ENCODE measurements around the gene PTGS1.
"Not testable (repeated sequence)": the region's sequence is repeated elsewhere in the genome, so short reads cannot be mapped to it uniquely, and the experiment has no call there.

The PTGS1 gene

DNA sequence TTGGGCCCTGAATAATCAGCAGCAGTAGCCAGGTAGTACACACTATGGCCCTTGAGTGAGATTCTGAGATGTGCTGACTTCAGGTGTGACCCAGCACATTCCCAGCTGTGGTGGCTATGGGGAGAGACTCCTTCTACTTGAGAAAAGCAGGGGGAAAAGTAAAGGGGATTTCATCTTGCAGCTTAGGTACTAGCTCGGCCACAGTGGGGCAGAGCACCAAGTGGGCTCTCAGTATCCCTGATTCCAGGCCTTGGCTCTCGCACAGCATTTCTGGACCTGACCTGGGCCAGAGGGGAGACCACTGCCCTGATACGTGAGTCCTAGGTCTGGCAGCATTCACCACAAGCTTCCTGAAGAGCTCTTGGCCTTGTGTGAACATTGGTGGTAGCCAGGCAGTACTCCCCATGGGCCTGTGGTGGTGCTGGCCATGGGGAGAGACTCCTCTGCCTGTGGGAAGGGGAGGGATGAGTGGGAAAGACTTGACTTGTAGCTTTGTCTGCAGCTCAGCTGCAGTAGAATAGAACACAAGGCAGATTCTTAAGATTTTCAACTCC lies 27.6 kb downstream of the PTGS1 start:
- DNase-seq (ENCODE audit: low read depth) = no peak

DNA sequence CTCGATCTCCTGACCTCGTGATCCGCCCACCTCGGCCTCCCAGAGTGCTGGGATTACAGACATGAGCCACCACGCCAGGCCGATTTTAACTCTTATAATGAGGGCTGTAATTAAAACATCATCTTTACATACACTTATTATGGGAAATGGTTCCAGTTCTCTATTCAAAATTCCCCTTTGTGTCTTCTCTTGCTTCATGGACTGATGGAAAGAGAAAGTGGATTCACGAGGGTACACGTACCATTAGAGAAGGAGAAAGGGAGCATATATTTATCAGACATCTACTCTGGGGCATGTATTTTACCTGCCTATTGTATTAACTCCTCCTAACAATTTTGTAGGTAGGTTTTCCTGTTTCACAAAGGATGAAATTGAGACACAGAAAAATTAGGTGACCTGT lies 31.1 kb downstream of the PTGS1 start:
- DNase-seq (ENCODE audit: low read depth) = no peak

DNA sequence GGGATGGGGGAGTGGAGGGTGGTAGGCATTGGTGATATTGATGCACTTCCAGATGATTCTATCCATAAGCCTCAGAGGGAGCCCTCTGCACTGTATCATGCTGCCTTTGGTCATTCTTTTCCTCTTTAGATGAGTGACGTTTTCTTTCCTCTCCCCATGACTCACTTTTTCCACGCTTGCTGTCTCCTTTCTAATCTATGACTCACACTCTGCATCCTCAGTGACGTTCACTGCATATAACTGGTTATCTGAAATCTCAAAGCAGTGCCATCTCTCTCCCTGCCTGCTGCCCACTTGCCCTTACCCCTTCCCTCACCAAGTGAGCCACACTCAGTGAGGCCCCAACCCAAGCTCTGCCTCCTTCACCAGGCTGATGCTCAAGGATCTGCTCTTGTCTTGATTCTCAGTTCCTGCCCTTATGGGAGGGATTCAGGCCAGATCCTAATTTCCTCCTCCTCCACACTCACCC lies 31.6 kb downstream of the PTGS1 start:
- peak; percentile 97 for DNase-seq (ENCODE audit: low read depth)

DNA sequence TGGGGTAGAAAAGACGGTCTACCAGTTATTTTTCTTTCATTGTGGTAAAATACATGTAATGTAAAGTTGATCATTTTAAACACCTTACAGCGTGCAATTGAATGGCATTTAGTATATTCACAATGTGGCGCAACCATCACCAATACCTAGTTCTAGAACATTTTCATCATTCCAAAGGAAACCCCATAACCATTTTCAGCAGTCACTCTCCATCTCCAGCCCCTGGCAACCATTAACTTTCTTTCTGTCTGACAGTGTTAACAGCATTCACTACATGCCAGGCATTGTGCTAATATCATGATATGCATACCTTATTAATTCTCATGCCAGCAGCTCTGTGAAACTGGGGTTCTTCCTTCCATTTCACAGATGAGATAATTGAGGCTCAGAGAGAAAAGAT lies 32.0 kb downstream of the PTGS1 start:
- no peak for DNase-seq (ENCODE audit: low read depth)

DNA sequence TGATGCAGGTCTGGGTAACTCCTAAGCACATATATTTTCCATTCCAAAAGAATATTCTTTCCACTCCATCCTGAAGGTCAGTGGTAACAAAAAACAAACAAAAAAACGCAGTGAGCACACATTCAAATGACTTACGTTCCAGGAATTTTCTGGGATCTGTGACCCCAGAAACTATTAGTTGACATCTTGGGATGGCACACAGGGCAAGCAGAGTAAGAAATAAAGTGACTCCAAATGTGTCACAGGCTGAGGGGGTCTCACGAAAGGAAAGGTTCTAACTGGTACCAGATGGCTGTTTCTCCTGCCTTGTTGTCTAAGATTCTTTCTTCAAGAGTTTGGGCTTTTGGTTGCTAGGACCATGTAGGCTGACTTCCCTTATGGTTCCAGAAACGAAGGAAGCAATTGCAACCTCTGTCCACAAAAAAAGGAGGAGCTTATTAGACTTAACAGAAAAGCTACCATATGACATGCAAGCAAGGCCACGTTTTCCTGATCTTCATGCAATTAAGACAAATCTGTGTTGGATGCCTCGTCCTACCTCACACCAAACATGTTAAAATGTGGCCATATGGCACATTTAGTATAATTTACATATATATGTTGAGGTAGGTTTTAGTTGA lies 32.7 kb downstream of the PTGS1 start:
- no peak for DNase-seq (ENCODE audit: low read depth)

DNA sequence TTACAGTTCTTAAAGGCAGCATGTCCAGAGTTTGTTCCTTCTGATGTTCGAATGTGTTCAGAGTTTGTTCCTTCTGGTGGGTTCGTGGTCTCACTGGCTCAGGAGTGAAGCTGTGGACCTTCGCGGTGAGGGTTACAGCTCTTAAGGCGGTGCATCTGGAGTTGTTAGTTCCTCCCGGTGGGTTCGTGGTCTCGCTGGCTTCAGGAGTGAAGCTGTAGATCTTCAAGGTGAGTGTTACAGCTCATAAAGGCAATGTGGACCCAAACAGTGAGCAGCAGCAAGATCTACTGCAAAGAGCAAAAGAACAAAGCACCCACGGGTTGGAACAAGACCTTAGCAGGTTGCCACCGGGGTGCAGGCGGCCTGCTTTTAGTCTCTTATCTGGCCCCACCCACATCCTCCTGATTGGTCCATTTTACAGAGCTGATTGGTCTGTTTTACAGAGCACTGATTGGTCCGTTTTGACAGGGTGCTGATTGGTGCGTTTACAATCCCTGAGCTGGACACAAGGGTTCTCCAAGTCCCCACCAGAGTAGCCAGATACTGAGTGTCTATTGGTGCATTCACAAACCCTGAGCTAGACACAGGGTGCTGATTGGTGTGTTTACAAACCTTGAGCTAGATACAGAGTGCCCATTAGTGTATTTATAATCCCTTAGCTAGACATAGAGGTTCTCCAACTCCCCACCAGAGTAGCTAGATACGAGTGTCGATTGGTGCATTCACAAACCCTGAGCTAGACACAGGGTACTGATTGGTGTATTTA lies 34.7 kb downstream of the PTGS1 start:
- DNase-seq (ENCODE audit: low read depth) = not testable (repeated sequence)

DNA sequence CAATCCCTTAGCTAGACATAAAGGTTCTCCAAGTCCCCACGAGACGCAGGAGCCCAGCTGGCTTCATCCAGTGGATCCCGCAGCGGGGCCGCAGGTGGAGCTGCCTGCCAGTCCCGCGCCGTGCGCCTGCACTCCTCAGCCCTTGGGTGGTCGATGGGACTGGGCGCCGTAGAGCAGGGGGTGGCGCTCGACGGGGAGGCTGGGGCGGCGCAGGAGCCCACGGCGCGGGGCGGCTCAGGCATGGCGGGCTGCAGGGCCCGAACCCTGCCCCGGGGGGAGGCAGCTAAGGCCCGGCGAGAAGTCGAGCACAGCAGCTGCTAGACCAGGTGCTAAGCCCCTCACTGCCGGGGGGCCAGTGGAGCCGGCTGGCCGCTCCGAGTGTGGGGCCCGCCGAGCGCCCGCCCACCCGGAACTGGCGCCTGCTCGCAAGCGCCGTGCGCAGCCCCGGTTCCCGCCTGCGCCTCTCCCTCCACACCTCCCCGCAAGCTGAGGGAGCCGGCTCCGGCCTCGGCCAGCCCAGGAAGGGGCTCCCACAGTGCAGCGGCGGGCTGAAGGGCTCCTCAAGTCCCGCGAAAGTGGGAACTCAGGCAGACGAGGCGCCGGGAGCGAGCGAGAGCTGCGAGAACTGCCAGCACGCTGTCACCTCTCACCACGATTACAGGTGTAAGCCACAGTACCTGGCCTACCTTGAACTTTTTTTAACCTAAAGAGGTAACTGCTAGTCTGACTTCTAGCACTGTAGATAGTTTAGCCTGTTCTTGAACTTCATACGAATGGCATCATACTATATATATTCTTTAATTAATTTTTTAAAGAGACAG lies 35.5 kb downstream of the PTGS1 start:
- DNase-seq (ENCODE audit: low read depth) = no peak

DNA sequence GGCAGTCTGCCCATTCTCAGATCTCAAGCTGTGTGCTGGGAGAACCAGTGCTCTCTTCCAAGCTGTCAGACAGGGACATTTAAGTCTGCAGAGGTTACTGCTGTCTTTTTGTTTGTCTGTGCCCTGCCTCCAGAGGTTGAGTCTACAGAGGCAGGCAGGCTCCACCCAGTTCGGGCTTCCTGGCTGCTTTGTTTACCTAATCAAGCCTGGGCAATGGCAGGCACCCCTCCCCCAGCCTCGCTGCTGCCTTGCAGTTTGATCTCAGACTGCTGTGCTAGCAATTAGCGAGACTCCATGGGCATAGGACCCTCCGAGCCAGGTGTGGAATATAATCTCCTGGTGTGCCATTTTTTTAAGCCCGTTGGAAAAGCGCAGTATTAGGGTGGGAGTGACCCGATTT lies 43.3 kb downstream of the PTGS1 start:
- DNase-seq (ENCODE audit: low read depth) = not testable (repeated sequence)

DNA sequence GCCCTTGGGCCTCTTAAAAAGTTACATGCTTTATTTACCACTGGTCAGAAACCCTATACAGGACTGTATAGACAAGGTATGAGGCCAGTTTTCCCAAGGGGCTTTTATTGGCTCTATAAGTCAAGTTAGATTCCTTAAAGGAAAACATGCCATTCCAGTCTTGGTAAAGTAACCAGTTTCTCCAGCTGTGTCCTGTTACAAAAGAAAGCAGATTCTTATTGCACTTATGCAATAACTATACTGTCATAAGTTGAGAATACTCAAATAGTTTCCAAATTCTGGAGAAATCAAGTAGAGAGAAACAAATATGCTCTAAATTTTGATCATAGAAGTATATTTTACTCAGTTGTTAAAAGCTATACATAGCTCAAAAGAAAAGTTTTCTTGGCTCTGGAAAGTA lies 47.2 kb downstream of the PTGS1 start:
- no peak for DNase-seq (ENCODE audit: low read depth)

DNA sequence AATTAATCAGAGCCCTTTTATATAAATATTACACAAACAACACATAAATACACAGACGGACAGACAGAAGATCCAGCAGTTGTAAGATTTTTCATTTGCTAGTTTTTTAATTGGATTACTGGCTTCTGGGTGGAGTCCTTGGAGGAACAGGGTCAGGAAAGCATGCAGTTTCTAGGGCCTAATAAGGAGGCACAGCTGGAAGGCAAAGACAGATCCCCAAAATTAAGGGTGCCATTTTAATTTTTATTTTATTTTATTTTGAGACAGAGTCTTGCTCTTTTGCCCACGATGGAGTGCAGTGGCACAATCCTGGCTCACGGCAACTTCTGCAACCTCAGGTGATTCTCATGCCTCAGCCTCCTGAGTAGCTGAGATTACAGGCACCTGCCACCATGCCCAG lies 49.5 kb downstream of the PTGS1 start:
- DNase-seq (ENCODE audit: low read depth) = no peak

DNA sequence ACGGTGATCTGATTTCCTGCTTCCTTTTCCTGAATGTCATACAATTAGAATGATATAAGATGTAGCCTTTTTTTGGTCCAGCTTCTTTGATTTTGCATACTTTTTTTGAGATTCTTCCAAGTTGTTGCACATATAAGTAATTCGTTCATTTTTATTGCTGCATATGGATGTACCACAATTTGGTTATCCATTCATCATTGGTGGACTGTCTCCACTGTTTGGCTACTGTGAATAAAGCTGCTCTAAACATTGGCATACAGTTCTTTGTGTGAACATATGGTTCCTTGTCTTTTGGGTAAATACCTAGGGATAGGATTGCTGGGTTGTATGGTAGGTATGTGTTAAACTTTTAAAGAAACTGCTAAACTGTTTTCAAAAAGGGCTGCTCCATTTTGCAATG lies 54.3 kb downstream of the PTGS1 start:
- no peak for DNase-seq (ENCODE audit: low read depth)

DNA sequence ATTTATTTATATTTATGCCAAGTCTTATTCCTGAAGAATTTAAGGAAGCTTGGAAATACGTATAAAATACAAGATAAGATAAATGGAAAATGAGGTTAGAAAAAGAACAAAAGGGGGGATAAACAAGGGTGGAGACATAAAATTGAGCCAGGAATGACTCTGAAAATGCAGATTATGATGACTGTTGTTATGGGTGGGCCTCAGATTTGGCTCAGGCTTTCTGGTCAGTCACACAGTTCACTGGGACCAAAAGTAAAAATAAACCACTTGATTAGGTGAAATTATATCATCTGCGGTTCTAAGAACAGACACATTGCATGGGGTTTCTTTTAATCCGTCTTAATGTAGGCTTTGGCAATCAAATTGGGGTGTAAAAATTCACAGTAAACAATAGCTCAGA lies 55.9 kb downstream of the PTGS1 start:
- no peak for DNase-seq (ENCODE audit: low read depth)

DNA sequence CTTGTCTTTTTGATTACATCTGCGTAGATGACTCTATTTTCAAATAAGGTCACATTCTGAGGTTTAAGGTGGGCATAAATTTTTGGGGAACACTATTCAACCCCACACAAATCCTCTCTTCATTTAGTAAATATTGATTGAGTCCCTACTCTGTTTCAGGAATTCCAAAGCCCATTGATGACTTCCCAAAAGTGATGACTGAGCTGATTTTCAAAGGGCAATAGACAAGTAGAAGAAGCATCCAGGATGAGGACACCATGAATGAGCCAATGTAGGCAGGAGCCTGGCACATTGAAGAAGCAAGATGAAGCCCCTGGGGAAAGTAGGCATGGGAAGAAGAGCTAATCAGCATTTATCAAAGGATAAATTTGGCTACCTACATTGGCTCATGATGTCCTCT lies 71.7 kb downstream of the PTGS1 start:
- DNase-seq (ENCODE audit: low read depth) = no peak

DNA sequence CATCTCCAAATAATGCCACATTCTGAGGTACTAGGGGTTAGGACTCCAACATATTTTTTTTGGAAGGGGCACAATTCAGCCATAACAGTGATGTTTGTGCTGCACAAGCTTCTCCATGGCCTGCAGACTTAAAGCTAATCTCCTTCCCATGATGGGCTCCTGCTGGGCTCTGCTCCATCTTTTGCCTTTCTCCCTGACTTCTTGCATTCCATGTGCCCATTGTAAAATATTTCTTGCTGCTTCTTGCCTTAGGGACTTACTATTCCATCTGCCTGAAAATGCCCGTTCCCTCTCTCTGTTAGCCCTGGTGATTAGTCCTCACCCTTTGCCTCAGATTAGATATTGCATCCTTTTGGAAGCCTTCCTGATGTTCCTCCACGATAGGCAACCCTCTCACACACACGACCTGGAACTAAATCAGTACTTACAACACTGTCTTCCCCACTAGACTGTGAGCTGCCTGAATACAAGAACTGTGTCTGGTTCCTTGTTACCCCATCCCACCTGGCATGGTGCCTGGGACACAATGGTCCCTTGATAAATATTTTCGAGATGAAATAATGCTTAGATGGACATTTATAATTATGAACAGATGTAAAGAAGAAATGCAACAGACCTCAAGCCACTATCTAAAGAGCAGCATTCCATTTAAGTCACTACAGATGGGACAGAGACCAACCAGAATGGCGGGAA lies 73.4 kb downstream of the PTGS1 start:
- DNase-seq (ENCODE audit: low read depth) = peak; percentile 94

All from fibroblast of the conjunctiva (primary cell).